SHP77 treated with DMSO at 0.1 percent for 48 hours (cell line): ENCODE data around the gene MCM8.

Source experiments
- DNase-seq: peaks from one replicate; lab custom pipeline; 2025; lab: John Stamatoyannopoulos, UW

Gene MCM8

DNA sequence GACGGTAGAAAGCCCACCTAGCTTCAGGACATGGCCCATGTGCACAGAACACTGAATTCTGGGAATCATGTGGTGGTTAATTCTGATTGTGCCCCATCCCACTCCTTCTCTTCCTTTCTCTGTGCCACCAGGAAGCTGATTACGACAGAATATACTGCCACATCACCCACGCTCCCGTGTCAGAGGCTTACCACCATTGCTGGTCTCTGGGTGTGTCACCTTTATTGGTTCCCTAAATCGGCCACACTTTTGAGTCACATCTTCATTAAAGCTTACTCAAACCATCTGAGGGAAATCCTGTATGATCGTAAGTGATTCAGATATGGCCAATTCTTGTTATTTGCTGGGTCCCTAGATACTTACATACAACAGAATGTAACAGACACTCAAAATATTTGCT is 3.2 kb upstream of the MCM8 start:
- no peak for DNase-seq

GRCh38 chr20:5949943-5950270 is 545 bp upstream of the MCM8 start:
- no peak for DNase-seq

GRCh38 chr20:5967469-5967868 is 17.0 kb downstream of the MCM8 start:
- no peak for DNase-seq

GRCh38 chr20:5968462-5968861 is 18.0 kb downstream of the MCM8 start:
- DNase-seq, result no peak

GRCh38 chr20:5969348-5969935 is 19.0 kb downstream of the MCM8 start:
- no peak for DNase-seq

DNA sequence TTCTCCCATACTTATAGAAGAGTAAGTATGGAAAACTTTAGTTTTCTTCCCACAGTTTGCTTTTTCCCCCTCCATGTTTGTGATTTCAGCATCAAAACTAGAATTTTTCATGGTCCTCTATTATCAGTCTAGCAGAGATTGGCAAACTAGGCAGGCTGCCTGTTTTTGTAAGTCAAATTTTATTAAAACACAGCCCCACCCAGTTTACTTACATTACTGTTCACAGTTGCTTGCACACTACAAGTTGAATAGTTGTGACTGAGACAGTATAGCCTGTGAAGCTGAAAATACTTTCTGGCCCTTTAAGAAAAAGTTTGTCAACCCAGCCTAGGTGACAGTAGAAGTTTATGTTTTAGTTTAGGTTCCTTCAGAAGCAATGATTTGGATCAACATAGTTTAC is 19.5 kb downstream of the MCM8 start:
- DNase-seq, result no peak

- DNase-seq, result no peak
Measured at GRCh38 chr20:5970381-5970780, 19.9 kb downstream of the MCM8 start.

- no peak for DNase-seq
Measured at GRCh38 chr20:5971203-5971602, 20.8 kb downstream of the MCM8 start.

DNA sequence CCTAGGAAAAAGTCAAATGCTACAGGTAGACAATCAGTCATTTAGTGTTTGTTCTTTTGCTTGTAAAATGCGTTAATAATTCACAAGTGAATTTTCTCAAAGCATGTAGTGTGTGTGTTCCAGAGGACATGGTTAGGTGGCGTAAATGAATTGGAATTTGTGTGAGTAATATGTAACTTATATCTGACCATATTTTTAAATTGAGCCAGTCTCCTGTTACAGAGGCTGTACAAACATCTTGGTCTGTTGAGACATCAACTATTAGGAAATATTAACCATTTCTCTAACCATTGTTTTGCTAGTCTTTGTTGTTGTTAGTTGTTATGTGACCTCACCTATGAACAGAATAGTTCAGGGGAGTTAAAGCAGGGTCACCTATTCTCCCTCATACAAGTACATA is 22.7 kb downstream of the MCM8 start:
- DNase-seq, result no peak

GRCh38 chr20:5973971-5974370 is 23.5 kb downstream of the MCM8 start:
- DNase-seq, result no peak

- DNase-seq, result no peak
Measured at GRCh38 chr20:5974531-5974930, 24.1 kb downstream of the MCM8 start.

DNA sequence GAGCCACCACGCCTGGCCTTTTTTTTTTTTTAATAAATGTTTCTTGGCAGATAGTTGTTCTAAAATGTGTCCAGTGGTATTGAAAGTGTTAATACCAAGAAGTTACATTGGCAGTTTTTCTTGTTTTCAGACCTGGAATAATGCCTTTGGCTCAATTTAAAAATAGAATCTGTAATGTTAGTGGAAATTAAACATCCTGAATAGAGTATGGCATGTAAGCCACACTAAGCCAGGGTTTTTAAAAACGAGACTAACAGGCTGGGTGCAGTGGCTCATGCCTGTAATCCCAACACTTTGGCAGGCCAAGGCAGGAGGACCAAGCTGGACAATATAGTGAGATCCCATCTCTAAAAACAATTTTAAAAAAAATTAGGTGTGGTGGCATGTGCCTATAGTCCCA is 25.3 kb downstream of the MCM8 start:
- no peak for DNase-seq

GRCh38 chr20:5977223-5977622 is 26.8 kb downstream of the MCM8 start:
- DNase-seq, result no peak

DNA sequence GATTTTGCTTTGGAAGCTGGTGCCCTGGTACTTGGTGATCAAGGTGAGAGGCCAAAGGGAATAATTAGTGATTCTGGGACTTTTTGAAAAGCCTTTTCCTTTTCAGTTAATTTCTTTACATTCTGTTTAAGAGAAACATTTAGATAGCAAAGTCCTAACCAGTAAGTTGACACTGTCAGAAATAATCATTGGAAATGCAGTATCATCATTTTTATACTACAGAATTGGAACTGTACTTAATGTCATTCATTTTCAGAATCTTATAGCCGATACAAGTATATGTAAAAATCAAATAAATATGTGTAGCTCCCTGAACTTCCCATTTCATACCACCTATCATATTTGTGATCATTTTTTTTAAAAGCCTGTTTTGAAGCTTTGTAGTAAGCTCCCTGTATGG is 27.5 kb downstream of the MCM8 start:
- DNase-seq, result no peak

- no peak for DNase-seq
Measured at GRCh38 chr20:5979801-5980200, 29.3 kb downstream of the MCM8 start.

DNA sequence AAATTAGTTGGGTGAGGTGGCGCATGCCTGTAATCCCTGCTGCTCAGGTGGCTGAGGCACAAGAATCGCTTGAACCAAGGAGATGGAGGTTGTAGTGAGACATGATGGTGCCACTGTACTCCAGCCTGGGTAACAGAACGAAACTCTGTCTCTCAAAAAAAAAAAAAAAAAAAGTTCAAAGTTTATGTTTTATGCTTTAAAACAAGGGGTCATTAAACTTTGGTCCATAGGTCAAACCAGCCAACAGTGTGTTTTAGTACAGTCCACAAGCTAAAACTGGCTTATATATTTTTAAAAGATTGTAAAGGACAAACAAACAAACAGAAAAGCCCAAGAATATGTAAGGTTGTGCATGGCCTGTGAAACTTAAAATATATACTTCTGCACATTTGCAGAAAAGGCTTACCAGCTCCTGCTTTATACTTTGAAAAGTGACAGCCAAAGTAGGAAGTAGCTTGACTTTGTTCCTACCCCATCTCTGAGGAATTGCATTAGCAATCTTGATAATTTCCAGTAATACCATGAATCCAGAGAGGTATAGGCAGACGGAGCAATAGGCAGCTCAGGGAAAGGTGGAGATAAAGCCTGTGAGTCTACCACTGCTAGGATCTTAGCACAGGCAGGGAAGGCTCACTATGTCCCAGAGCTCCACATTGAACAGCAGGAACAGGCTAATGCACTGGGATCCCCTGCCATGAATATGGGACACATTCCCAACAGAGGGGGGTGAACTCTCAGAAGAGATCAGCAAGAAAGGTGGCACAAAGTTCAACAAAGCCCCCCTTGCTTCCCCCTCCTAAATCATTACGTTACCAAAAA is 30.5 kb downstream of the MCM8 start:
- DNase-seq, result no peak

DNA sequence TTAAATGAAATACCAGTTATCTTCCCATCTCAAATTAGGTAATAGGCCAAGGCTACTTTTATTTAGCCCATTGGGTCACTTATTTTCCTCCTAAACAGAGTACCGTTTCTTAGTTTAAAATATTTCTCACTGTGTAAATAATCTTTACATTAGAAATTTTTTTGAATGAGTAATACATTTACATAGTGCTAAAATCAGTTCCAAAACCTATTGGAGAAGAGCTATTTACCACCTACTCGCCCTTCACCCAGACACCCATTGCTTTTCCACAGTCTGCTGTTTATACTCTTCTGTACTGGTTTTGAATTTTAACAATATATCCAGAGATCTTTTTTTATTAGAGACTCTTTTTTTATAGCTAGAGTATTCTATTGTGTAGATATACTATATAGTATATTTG is 36.9 kb downstream of the MCM8 start:
- DNase-seq, result no peak

DNA sequence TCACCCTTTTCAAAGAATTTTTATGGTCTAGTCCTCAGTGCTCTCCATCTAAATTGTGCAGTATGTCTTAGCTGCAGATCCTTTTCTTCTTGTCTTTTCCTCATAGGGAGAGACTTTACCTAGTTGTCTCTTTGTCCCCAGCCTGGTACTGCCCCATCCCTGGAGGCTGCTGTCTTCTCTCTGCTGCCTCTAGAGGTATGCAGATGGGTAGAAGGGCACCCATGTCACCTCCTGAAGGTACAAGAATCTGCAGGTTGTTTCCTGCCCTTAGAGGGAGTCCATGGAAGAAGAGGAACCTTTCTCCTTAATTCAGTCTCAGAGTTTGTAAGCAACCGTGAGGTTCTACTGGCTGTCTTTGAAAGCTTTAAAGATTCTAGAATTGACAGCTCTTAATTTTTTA is 39.1 kb downstream of the MCM8 start:
- DNase-seq, result no peak

DNA sequence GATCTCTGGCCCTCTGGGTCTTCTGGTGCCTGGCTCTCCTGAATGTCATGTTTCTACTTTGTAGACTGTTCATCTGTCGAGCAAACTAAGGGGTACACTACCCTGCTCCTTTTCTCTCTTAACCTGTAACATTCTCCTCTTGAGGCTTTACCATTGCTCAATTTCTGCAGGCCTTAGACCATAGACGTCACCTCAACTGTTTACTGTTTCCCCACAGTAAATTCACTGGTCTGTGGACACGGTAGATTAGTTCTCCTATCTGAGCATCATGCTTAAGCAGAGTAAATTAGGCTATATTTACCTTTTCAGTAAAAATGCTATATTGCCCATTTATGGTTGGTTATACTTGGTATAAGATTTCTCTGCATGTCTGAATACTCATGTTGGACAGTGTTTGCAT is 40.5 kb downstream of the MCM8 start:
- no peak for DNase-seq

- DNase-seq, result no peak
Measured at GRCh38 chr20:5991623-5992441, 41.4 kb downstream of the MCM8 start.

DNA sequence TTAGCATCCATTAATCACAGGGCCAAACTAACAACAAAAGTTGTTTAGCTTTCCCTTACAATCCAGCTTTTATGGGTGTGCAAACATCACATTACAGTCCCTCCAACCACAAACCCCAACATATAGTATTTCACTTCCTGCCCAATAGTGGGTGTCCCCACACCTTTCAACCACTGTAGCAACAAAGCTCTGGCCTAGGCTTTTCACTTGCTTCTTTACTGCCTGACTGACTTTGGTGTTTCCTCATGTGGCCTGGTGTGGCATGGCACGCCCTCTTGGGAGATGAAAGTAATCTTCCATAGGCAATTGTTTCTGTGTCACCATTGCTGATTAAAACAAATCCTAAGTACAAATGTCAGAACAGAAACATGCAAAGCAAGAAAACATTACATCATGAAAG is 46.3 kb downstream of the MCM8 start:
- no peak for DNase-seq

GRCh38 chr20:5999783-6000182 is 49.3 kb downstream of the MCM8 start:
- DNase-seq, result no peak

GRCh38 chr20:6000871-6001270 is 50.4 kb downstream of the MCM8 start:
- no peak for DNase-seq
